GM12865 (cell line): ENCODE data around the gene SVIL.
"Not testable (repeated sequence)": the region's sequence is repeated elsewhere in the genome, so short reads cannot be mapped to it uniquely, and the experiment has no call there.

Source experiments
- DNase-seq: peaks from one replicate; pipeline ENCODE4 v3.0.0; 2010; ENCODE audit warnings: low read depth
- H3K4me3 ChIP-seq: 2 replicates; pipeline ENCODE4 v1.5.1; 2011; ENCODE audit warnings: mild to moderate bottlenecking, low read depth, low read length, control low read depth
- TF ChIP-seq, protein P1 (sequence below): IDR thresholded peaks from 2 replicates; pipeline ENCODE4 v1.5.1; 2011; ENCODE audit warnings: low read length, control low read depth, low read depth, inconsistent platforms; ENCODE audit not compliant: insufficient read depth; ENCODE audit errors: missing control alignments

SVIL gene

DNA sequence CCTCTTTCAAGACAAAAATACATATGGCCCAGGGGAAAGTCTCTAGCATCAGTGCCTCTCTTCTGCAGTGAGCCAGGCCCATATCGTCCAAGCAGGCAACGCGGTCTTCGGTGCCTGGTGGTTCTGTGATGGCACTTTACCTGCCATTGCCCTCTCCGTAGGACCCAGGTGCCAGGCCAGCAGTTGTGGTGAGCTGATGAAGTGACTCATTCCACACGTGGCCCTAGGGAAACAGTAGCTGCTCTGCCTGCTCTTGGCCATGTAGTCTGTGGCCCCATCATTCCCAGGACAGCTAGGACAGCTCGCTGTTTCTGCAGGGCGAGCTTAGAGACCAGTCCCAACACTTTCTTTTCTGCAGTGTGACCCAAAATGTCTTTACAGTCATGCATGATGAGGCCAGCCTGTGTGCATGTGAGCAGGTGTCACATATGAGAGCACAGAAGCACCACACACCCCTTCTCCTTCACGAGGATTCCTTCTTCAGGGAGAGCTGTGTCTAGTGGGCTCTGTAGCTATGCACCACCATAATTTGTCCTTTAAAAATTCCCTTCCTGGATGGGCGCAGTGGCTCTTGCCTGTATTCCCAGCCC is 39.0 kb downstream of the SVIL start:
- no peak overlapping the region for H3K4me3 ChIP-seq
- DNase-seq: no peak
- TF ChIP-seq, protein P1, sequence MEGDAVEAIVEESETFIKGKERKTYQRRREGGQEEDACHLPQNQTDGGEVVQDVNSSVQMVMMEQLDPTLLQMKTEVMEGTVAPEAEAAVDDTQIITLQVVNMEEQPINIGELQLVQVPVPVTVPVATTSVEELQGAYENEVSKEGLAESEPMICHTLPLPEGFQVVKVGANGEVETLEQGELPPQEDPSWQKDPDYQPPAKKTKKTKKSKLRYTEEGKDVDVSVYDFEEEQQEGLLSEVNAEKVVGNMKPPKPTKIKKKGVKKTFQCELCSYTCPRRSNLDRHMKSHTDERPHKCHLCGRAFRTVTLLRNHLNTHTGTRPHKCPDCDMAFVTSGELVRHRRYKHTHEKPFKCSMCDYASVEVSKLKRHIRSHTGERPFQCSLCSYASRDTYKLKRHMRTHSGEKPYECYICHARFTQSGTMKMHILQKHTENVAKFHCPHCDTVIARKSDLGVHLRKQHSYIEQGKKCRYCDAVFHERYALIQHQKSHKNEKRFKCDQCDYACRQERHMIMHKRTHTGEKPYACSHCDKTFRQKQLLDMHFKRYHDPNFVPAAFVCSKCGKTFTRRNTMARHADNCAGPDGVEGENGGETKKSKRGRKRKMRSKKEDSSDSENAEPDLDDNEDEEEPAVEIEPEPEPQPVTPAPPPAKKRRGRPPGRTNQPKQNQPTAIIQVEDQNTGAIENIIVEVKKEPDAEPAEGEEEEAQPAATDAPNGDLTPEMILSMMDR: no peak

DNA sequence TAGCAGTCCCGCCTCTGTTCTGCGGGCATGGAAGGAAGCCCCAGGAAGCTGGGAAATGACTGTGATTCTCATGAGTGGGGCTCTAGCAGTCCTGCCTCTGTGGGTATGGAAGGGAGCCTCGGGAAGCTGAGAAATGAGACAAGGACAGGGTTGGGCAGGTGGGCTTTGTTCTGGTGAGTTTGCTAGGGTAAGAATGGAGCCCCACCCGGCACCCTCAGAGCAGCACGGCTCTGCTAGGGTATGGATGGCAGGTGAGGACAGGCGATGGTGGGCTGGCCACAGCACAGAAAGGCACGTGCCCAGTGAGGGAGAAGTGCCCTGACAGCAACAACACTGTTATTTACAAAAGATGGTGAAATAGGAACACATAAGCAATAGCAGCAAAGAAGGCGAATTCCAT is 39.6 kb downstream of the SVIL start:
- H3K4me3 ChIP-seq: no peak overlapping the region
- no peak for DNase-seq
- TF ChIP-seq, protein P1: no peak

DNA sequence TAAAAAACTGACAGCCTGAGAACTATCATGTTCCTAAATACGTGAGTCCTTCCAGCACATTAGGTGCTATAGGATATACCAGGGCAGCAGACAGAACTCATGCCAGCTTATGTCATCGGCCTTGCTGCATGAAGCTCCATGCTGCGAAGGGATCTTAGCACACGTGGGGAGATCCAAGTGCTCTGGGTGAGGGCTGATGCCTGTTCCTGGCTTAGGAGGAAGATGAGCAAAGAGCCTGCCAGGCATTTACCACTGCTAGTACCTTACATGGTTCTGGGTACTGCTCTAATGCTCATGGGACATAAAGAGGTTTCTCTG is 43.2 kb downstream of the SVIL start:
- no peak overlapping the region for H3K4me3 ChIP-seq
- no peak for DNase-seq
- TF ChIP-seq, protein P1: no peak

- TF ChIP-seq, protein P1: no peak
- H3K4me3 ChIP-seq: no peak overlapping the region
- no peak for DNase-seq
Observed at GRCh38 chr10:29590915-29591650, 43.7 kb downstream of the SVIL start.

DNA sequence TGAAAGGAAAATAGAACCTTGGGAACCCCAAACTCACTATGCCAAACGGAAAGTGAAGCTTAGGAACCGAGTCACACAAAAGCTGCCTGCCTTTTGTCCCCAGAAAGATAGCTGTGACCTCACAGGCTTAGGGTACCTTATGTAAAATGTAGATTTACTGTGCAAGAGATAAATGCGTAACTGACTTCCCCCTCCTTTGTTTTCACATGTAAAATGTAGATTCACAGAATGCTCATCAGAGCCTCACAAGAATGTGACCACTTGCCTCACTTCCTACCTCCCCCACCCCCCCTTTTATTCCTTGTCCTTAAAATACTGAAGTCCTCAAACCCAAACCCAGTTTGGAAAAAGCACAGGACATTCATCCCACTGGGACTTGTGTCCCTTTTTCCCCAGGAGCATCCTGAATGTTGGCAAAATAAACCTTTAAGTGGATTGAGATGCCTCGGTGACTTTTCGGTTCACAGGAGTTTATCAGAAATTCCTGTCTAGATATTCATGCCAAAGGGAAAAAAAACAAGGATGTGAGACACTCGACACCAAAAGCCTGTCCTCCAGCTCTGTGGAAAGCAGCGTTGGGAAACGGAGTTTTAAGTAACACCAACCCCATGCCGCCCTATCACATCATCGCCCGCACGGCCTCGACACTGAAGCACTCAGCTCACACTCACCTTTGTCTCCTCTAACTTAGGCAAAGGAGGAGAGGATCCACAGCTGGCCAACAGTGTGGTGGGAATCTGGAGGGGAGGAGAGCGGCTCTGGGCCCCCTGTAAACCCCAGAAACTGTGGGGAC is 45.9 kb downstream of the SVIL start:
- no peak for DNase-seq
- TF ChIP-seq, protein P1: no peak
- H3K4me3 ChIP-seq: no peak overlapping the region

DNA sequence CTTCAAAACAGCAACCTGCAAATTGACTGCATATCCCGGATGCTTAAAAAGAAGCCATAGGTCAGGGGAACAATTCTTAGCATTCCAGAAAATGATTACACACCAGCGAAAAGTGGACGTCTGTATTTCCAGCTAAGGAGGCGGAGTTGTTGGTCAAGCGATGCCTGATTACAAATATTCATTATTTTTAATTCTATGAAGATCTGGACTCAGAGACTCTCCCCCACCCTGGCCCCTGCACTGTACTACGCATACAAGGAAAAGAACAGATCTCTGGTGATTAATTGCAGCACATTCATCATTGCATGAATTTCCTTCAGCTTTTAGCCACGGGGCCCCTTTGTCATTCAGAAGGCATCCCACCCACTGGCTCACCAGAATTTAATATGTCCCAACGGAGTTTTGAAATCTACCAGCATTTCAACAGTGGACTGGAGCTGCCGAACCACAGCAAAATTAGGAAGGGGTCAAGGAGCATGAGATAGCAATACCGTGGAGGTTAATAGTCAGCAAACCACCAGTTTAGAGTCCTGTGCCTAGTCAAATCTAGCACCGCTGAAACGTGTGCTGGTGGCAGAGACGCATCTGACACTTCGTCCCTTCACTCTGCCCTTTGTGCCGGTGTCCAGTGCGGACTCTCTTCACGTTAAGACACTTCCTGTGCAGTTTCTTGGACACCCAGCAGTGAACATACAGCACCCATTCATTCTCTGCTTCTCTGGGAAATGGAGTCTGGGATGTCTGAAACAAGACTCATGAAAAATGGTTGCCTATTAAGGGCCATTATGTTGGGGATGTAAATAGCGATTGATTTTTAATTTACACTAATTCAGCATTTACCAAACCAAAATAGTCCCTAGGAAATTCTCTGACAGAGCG is 46.8 kb downstream of the SVIL start:
- not testable (repeated sequence) for H3K4me3 ChIP-seq, DNase-seq

GRCh38 chr10:29587102-29587749 is 47.5 kb downstream of the SVIL start:
- not testable (repeated sequence) for H3K4me3 ChIP-seq, DNase-seq
